Measurements from ENCODE around the gene FOXP4. TPM values are rescaled to one million over a fixed set of nuclear protein-coding genes. Genes with fewer than 3 reads are reported as not detected.

FOXP4 gene
- total RNA-seq, 1 donor from 2014 or later: 40.7 TPM

- intact Hi-C loops (cut with micrococcal nuclease): no loop called here
- no peak for TF ChIP-seq CTCF (IDR thresholded peaks at IDR 0.05)
- ChIA-PET CTCF (no interaction called here), POLR2A (no interaction called here)
- Mint-ChIP-seq H3K27ac (no peak overlapping the region), H3K27me3 (peaks cover 9% of the 10 kb centered on the region), H3K9me3 (peaks cover 6% of the 10 kb centered on the region), H3K36me3 (ENCODE audit: low read depth) (no peaks in the 10 kb centered on the region), H3K4me3 (no peak overlapping the region), H3K4me1 (no peaks in the 10 kb centered on the region)
- DNase-seq (no peak), ATAC-seq (ENCODE audit: low read depth) (no peak)
These were observed 75.2 kb downstream of the FOXP4 start for GRCh38 chr6:41621367-41621766.

GRCh38 chr6:41621802-41622201 is 75.6 kb downstream of the FOXP4 start:
- no peak for TF ChIP-seq CTCF (IDR thresholded peaks at IDR 0.05)
- Mint-ChIP-seq H3K36me3 (ENCODE audit: low read depth) (no peaks in the 10 kb centered on the region), H3K27me3 (peaks cover 9% of the 10 kb centered on the region), H3K9me3 (peaks cover 6% of the 10 kb centered on the region), H3K4me1 (no peaks in the 10 kb centered on the region), H3K27ac (no peak overlapping the region), H3K4me3 (no peak overlapping the region)
- POLR2A ChIA-PET: no interaction called here
- intact Hi-C loops (cut with micrococcal nuclease): no loop called here
- no peak for ATAC-seq (ENCODE audit: low read depth)
- DNase-seq: no peak
- CTCF ChIA-PET: no interaction called here

GRCh38 chr6:41622206-41622988 is 76.2 kb downstream of the FOXP4 start:
- Mint-ChIP-seq H3K27ac (no peak overlapping the region), H3K4me3 (no peak overlapping the region), H3K9me3 (peaks cover 6% of the 10 kb centered on the region), H3K36me3 (ENCODE audit: low read depth) (no peaks in the 10 kb centered on the region), H3K4me1 (no peaks in the 10 kb centered on the region), H3K27me3 (peaks cover 10% of the 10 kb centered on the region)
- CTCF ChIA-PET: no interaction called here
- DNase-seq (no peak), ATAC-seq (ENCODE audit: low read depth) (no peak)
- POLR2A ChIA-PET: no interaction called here
- TF ChIP-seq CTCF (IDR thresholded peaks at IDR 0.05): no peak
- intact Hi-C loops (cut with micrococcal nuclease): no loop called here

- DNase-seq (no peak), ATAC-seq (ENCODE audit: low read depth) (no peak)
- intact Hi-C loops (cut with micrococcal nuclease): no loop called here
- Mint-ChIP-seq H3K27ac (no peak overlapping the region), H3K27me3 (peaks cover 14% of the 10 kb centered on the region), H3K36me3 (ENCODE audit: low read depth) (no peaks in the 10 kb centered on the region), H3K4me1 (no peaks in the 10 kb centered on the region), H3K9me3 (peaks cover 6% of the 10 kb centered on the region), H3K4me3 (no peak overlapping the region)
- TF ChIP-seq CTCF (IDR thresholded peaks at IDR 0.05): no peak
- POLR2A ChIA-PET: no interaction called here
- CTCF ChIA-PET: no interaction called here
These were observed 77.1 kb downstream of the FOXP4 start for GRCh38 chr6:41623330-41623729.

GRCh38 chr6:41624621-41625380 is 78.6 kb downstream of the FOXP4 start:
- Mint-ChIP-seq H3K27me3 (peaks cover 10% of the 10 kb centered on the region), H3K4me1 (no peaks in the 10 kb centered on the region), H3K36me3 (ENCODE audit: low read depth) (no peaks in the 10 kb centered on the region), H3K27ac (no peak overlapping the region), H3K9me3 (peaks cover 6% of the 10 kb centered on the region), H3K4me3 (no peak overlapping the region)
- intact Hi-C loops (cut with micrococcal nuclease): no loop called here
- TF ChIP-seq CTCF (IDR thresholded peaks at IDR 0.05): no peak
- ChIA-PET CTCF (interaction anchor here (0.6 kb wide), 1 partner anchor 33 kb away, joined by 3 read pairs; no protein-coding TSS in a partner anchor), POLR2A (interaction anchor here (0.6 kb wide), 1 partner anchor 31 kb away, joined by 3 read pairs; no protein-coding TSS in a partner anchor)
- DNase-seq (no peak), ATAC-seq (ENCODE audit: low read depth) (no peak)

All from activated B cell treated with CpG ODN at 0.5 μM for 24 hours (primary cell).